ENCODE measurements around the gene VMA21.

The VMA21 gene

DNA sequence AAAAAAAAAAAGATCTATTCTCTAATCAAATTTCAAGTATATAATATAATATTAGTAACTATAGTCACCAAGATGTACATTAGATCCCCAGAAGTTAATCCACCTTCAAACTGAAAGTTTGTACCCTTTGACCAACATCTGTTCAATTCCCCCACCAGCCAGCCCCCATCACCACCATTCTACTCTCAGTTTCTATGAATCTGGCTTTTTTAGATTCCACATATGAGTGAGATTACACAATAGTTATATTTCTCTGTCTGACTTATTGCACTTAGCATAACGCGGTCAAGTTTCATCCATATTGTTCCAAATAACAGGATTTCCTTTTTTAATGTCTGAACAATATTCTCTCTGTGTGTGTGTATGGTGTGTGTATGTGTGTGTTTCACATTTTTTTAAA, 33.7 kb upstream of the VMA21 start:
- H3K36me3 ChIP-seq (replicated peaks; ENCODE audit: insufficient read depth, low read length) = no peaks in the 10 kb centered on the region
- H3K4me1 ChIP-seq (ENCODE audit: low read length) = peaks cover 5% of the 10 kb centered on the region; the same call in 1 of the 2 replicates
- H3K27me3 ChIP-seq (replicated peaks; ENCODE audit: insufficient read depth, low read length) = no peaks in the 10 kb centered on the region
- DNase-seq = no peak
- no peaks in the 10 kb centered on the region for H3K79me2 ChIP-seq (ENCODE audit: low read length)
- no peaks in the 10 kb centered on the region for H3F3A ChIP-seq (ENCODE audit: insufficient read depth, low read length)
- no peak overlapping the region for H3K9ac ChIP-seq (ENCODE audit: low read length)
- no peaks in the 10 kb centered on the region for H4K20me1 ChIP-seq (ENCODE audit: insufficient read depth, low read length)
- TF ChIP-seq EZH2phosphoT487 (IDR thresholded peaks at IDR 0.05; ENCODE audit: low read length) (no peak), EZH2 (optimal IDR thresholded peaks at IDR 0.05; ENCODE audit: low read depth, low read length) (no peak)
- TF ChIP-seq, protein P1, sequence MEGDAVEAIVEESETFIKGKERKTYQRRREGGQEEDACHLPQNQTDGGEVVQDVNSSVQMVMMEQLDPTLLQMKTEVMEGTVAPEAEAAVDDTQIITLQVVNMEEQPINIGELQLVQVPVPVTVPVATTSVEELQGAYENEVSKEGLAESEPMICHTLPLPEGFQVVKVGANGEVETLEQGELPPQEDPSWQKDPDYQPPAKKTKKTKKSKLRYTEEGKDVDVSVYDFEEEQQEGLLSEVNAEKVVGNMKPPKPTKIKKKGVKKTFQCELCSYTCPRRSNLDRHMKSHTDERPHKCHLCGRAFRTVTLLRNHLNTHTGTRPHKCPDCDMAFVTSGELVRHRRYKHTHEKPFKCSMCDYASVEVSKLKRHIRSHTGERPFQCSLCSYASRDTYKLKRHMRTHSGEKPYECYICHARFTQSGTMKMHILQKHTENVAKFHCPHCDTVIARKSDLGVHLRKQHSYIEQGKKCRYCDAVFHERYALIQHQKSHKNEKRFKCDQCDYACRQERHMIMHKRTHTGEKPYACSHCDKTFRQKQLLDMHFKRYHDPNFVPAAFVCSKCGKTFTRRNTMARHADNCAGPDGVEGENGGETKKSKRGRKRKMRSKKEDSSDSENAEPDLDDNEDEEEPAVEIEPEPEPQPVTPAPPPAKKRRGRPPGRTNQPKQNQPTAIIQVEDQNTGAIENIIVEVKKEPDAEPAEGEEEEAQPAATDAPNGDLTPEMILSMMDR (IDR thresholded peaks at IDR 0.05; ENCODE audit: low read length) = no peak
- H2AFZ ChIP-seq (ENCODE audit: low read length) = no peak overlapping the region
- no peak overlapping the region for H3K4me3 ChIP-seq (ENCODE audit: low read length)
- no peak overlapping the region for H3K27ac ChIP-seq (ENCODE audit: low read length)
- H3K4me2 ChIP-seq (ENCODE audit: low read depth, low read length) = no peak overlapping the region
- no peaks in the 10 kb centered on the region for H3K9me3 ChIP-seq (replicated peaks; ENCODE audit: insufficient read depth, low read length)
- no peaks in the 10 kb centered on the region for H3K9me2 ChIP-seq (replicated peaks; ENCODE audit: insufficient read depth, low read length)

DNA sequence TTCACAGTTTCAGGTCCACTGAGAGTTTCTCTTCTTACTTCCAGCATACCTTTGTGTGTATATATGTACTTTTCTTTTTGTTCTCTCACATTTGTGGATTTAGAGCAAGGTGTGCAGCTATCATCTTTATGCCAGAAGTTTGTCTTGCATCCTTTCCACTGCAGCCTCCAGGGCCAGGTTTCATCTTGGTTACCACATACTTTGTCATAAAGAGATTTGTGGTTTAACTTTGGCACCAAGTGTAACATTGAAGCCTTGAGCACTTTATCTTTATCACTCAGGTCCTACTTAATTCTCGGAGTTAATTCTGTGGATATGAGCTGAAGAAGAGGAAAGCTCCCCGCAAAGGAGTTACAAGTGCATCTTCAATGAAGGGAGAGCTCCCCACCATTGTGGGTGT, 31.4 kb upstream of the VMA21 start:
- Histone ChIP-seq H2AFZ (ENCODE audit: low read length) (no peak overlapping the region), H3K4me2 (ENCODE audit: low read depth, low read length) (no peak overlapping the region), H3K9me2 (replicated peaks; ENCODE audit: insufficient read depth, low read length) (no peaks in the 10 kb centered on the region), H3F3A (ENCODE audit: insufficient read depth, low read length) (no peaks in the 10 kb centered on the region), H3K27ac (ENCODE audit: low read length) (no peak overlapping the region), H3K79me2 (ENCODE audit: low read length) (no peaks in the 10 kb centered on the region), H3K4me3 (ENCODE audit: low read length) (no peak overlapping the region), H3K36me3 (replicated peaks; ENCODE audit: insufficient read depth, low read length) (no peaks in the 10 kb centered on the region), H3K27me3 (replicated peaks; ENCODE audit: insufficient read depth, low read length) (no peaks in the 10 kb centered on the region), H3K9ac (ENCODE audit: low read length) (no peak overlapping the region), H4K20me1 (ENCODE audit: insufficient read depth, low read length) (no peaks in the 10 kb centered on the region), H3K4me1 (ENCODE audit: low read length) (no peaks in the 10 kb centered on the region), H3K9me3 (replicated peaks; ENCODE audit: insufficient read depth, low read length) (no peaks in the 10 kb centered on the region)
- TF ChIP-seq EZH2 (optimal IDR thresholded peaks at IDR 0.05; ENCODE audit: low read depth, low read length) (no peak), EZH2phosphoT487 (IDR thresholded peaks at IDR 0.05; ENCODE audit: low read length) (no peak)
- TF ChIP-seq, protein P1 (IDR thresholded peaks at IDR 0.05; ENCODE audit: low read length) = no peak
- DNase-seq = no peak

DNA sequence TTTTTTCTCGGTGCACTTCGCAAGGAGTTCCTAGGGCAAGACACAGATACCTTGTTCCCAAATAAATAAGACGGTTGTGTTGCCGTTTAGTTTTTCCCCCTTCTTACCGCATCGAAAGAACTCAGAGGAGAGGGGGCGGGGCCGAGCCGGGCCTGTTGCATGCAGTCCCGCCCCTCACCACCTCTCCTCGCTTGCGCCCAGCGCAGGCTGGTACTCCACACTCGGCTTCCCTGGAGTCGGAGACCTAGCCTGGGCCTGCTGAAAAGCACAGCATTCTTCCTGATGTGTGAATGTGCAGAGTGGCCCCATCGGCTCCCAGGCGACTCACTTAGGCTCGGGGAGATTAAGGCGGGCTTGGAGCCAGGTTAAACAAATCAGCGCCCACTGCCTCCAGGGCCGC, 26.1 kb upstream of the VMA21 start:
- H3K4me2 ChIP-seq (ENCODE audit: low read depth, low read length) = no peak overlapping the region
- TF ChIP-seq, protein P1 (IDR thresholded peaks at IDR 0.05; ENCODE audit: low read length) = no peak
- TF ChIP-seq EZH2 (optimal IDR thresholded peaks at IDR 0.05; ENCODE audit: low read depth, low read length) (no peak), EZH2phosphoT487 (IDR thresholded peaks at IDR 0.05; ENCODE audit: low read length) (no peak)

More for the DNA sequence above, 26.1 kb upstream of the VMA21 start:
- H3K9ac ChIP-seq (ENCODE audit: low read length) = no peak overlapping the region
- no peaks in the 10 kb centered on the region for H3F3A ChIP-seq (ENCODE audit: insufficient read depth, low read length)
- no peak overlapping the region for H3K4me3 ChIP-seq (ENCODE audit: low read length)
- H3K9me2 ChIP-seq (replicated peaks; ENCODE audit: insufficient read depth, low read length) = no peaks in the 10 kb centered on the region
- no peaks in the 10 kb centered on the region for H3K9me3 ChIP-seq (replicated peaks; ENCODE audit: insufficient read depth, low read length)
- no peaks in the 10 kb centered on the region for H3K36me3 ChIP-seq (replicated peaks; ENCODE audit: insufficient read depth, low read length)
- H4K20me1 ChIP-seq (ENCODE audit: insufficient read depth, low read length) = no peaks in the 10 kb centered on the region
- H3K27ac ChIP-seq (ENCODE audit: low read length) = no peak overlapping the region
- no peak for DNase-seq
- H2AFZ ChIP-seq (ENCODE audit: low read length) = no peak overlapping the region
- no peaks in the 10 kb centered on the region for H3K27me3 ChIP-seq (replicated peaks; ENCODE audit: insufficient read depth, low read length)
- no peaks in the 10 kb centered on the region for H3K79me2 ChIP-seq (ENCODE audit: low read length)
- no peaks in the 10 kb centered on the region for H3K4me1 ChIP-seq (ENCODE audit: low read length)
